Measurements from ENCODE around the gene LETM1. TPM values are rescaled to one million over a fixed set of nuclear protein-coding genes. Genes with fewer than 3 reads are reported as not detected.

The LETM1 gene
- total and polyA plus RNA-seq, 2 of the 8 experiments (the other 6 are each of a cell fraction or from before 2014, with no cell fraction given): 19.8 to 50.1 TPM

DNA sequence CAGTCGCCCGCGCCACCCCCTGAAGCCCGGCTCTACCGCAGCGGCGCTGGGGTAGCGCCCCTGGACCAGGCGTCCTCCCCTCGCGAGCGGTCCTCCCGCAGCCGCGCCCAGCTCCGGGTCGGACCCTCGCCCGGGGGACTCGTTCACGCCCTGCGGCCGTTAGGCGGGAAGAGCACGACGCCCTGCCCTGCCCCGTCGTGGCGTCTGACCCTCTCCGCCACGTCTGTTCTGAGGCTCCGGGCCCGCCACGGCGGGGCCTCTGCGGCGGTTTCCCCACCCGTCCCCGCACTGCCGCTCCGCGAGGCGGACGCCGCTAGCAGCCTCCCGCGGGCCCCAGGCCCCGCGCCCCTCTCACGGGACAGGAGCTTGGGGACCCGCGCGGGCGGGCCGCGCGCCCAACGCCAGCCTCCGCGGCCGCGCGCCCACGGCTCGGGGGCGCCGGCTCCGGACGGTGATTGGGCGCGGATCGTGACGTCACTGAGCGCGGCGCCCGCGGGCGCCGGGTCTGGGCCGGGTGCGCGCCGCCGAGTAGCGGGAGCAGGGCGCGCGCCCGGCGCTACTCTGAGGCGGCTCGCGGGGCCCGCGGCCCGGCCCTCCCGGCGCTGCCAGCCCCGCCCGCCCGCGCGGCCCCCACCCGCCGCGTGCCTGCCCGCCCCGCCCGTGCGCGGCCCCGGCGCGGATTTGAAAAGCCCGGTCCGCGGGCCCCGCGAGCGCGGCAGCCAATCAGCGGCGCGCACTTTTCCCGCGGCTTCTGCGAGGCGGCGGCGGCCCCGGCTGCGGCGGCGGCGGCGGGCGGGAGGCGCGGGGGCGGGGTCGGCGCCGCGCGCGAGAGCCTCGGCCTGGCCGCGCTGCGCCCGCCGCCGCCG, 14.9 kb upstream of the LETM1 start, which contains the start of gene NSD2:
TSS of gene NSD2 (plus strand) at position 816 of the 866 bp plus-strand sequence. CDS start 29,262 bp downstream, outside the sequence.
- H2BK15ac ChIP-seq (ENCODE audit: low read length): 0 out of 2 replicates have a peak within 1 kb of the TSS, but pooled peaks have one; percentile 31
- H4K5ac ChIP-seq (ENCODE audit: insufficient read length, low read depth, low read length): peak within 1 kb of the TSS; percentile 73
- H2AFZ ChIP-seq (ENCODE audit: low read length): no peak within 1 kb of the TSS
- H3K4ac ChIP-seq (replicated peaks; ENCODE audit: insufficient read length, low read depth, low read length): no peak within 1 kb of the TSS
- H3K9ac ChIP-seq (replicated peaks in 1 of 4; ENCODE audit: extremely low read depth in 1 of 4, low read depth in 3 of 4, low read length in 3 of 4): peak within 1 kb of the TSS; percentile 35 to 91 (median 82)
- peaks cover 10% of the 10 kb centered on the region; the same call in 1 of the 2 replicates for H3K79me1 ChIP-seq (ENCODE audit: low read depth, low read length)
- no peak within 1 kb of the TSS for H4K91ac ChIP-seq (replicated peaks; ENCODE audit: insufficient read length, low read length)
- H3K27me3 ChIP-seq (replicated peaks in 1 of 4; ENCODE audit: control insufficient read depth in 3 of 4, extremely low read depth in 1 of 4, insufficient read depth in 3 of 4, low read length in 3 of 4): peaks cover 15 to 34% (median 33%) of the 10 kb centered on the region in 4 experiments
- no peak within 1 kb of the TSS for H2BK12ac ChIP-seq (ENCODE audit: low read depth, low read length)
- POLR2A ChIA-PET (ENCODE audit: partially characterized antibody): interaction anchor here (1.0 to 1.7 kb wide), 3 partner anchors 12 to 15 kb away, joined by 5 to 6 read pairs (median 5); partner anchors contain the start of gene LETM1
- H2AK5ac ChIP-seq (ENCODE audit: low read depth, low read length): no peak within 1 kb of the TSS
- peaks cover 8% of the 10 kb centered on the region for H3K23me2 ChIP-seq (ENCODE audit: low read depth, low read length)
- peak within 1 kb of the TSS; percentile 76; the same call in 1 of the 2 replicates for H3K27ac ChIP-seq (ENCODE audit: low read depth, low read length)
- H4K20me1 ChIP-seq (replicated peaks in 1 of 2; ENCODE audit: control insufficient read depth in 1 of 2, insufficient read depth in 2 of 2, low read length in 2 of 2): peaks cover 12 to 17% of the 10 kb centered on the region in 2 experiments
- H3K9me3 ChIP-seq (ENCODE audit: insufficient read depth in 2 of 2, low read depth in 1 of 2, low read length in 1 of 2): no peaks in the 10 kb centered on the region
- H3K18ac ChIP-seq (ENCODE audit: extremely low read depth, low read length): peak within 1 kb of the TSS; percentile 87
- H3K23ac ChIP-seq (ENCODE audit: insufficient read length): no peak within 1 kb of the TSS
- no peak within 1 kb of the TSS for H3K14ac ChIP-seq (ENCODE audit: insufficient read length)
- CTCF ChIA-PET (ENCODE audit: partially characterized antibody): interaction anchor here (1.0 to 1.9 kb wide), 3 partner anchors 29 to 35 kb away, joined by 3 to 6 read pairs (median 3); no protein-coding TSS in a partner anchor
- no peaks in the 10 kb centered on the region for H3K36me3 ChIP-seq (ENCODE audit: control insufficient read depth in 2 of 4, insufficient read depth in 4 of 4, low read length in 3 of 4)
- peak within 1 kb of the TSS; percentile 80 for H3K56ac ChIP-seq (replicated peaks; ENCODE audit: insufficient read length, low read depth, low read length)
- peak within 1 kb of the TSS; percentile 63 to 100 (median 78) for H3K4me3 ChIP-seq (ENCODE audit: extremely low read depth in 1 of 4, insufficient read depth in 2 of 4, low read depth in 3 of 4, low read length in 4 of 4)
- peak within 1 kb of the TSS; percentile 79 for H3K4me2 ChIP-seq (ENCODE audit: insufficient read depth in 1 of 2, low read depth in 2 of 2, low read length in 2 of 2)
- H2BK5ac ChIP-seq (ENCODE audit: low read depth, low read length): no peak within 1 kb of the TSS; the same call in 1 of the 2 replicates
- DNase-seq (ENCODE audit: low read depth in 1 of 2, low spot score in 2 of 2) (peak in 1 of 2 experiments; percentile 93), FAIRE-seq (no peak)
- H2BK120ac ChIP-seq (replicated peaks; ENCODE audit: low read depth, low read length): no peak within 1 kb of the TSS
- H2BK20ac ChIP-seq (ENCODE audit: low read length): no peak within 1 kb of the TSS
- peaks cover 12 to 37% of the 10 kb centered on the region in 2 experiments for H3K79me2 ChIP-seq (ENCODE audit: control insufficient read depth in 1 of 2, insufficient read depth in 2 of 2, low read length in 2 of 2)
- WGBS, 2 experiments (ENCODE audit: extremely low coverage in 1 of 2, insufficient coverage in 1 of 2, insufficient read length in 1 of 2, insufficient replicate concordance in 2 of 2, low coverage in 1 of 2, low lambda C conversion rate in 2 of 2, missing lambda C conversion rate in 1 of 2): 9% methylated on average over 7 of the region's 155 CpGs; no CpG with 5 or more reads in 1 of the 2 experiments
- H4K8ac ChIP-seq (ENCODE audit: extremely low read depth, insufficient read depth, low read length): peak within 1 kb of the TSS; percentile 95
- H3K4me1 ChIP-seq (replicated peaks in 1 of 4; ENCODE audit: control insufficient read depth in 3 of 4, insufficient read depth in 4 of 4, low read length in 3 of 4): peaks cover 0 to 9% (median 5%) of the 10 kb centered on the region in 4 experiments; a peak in 6 of 7 replicates
- TF ChIP-seq KDM4A (IDR thresholded peaks at IDR 0.05; ENCODE audit: low read depth, low read length, severe bottlenecking): peak; percentile 99
- TF ChIP-seq, protein P1, sequence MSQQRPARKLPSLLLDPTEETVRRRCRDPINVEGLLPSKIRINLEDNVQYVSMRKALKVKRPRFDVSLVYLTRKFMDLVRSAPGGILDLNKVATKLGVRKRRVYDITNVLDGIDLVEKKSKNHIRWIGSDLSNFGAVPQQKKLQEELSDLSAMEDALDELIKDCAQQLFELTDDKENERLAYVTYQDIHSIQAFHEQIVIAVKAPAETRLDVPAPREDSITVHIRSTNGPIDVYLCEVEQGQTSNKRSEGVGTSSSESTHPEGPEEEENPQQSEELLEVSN (IDR thresholded peaks at IDR 0.05): peak; percentile 99
- peak; percentile 57; the same call in 1 of the 2 replicates for TF ChIP-seq RBBP5 (IDR thresholded peaks at IDR 0.05; ENCODE audit: borderline replicate concordance, low read depth, low read length)
- peak; percentile 55; the same call in 1 of the 2 replicates for TF ChIP-seq POLR2AphosphoS5 (IDR thresholded peaks at IDR 0.05; ENCODE audit: low read depth, low read length)
- TF ChIP-seq CREB1 (IDR thresholded peaks at IDR 0.05): peak; percentile 55
- peak; percentile 30; the same call in 1 of the 2 replicates for TF ChIP-seq CHD2 (IDR thresholded peaks at IDR 0.05; ENCODE audit: low read length)
- peak; percentile 61; the same call in 1 of the 2 replicates for TF ChIP-seq BACH1 (IDR thresholded peaks at IDR 0.05; ENCODE audit: low read length)
- TF ChIP-seq POLR2A (IDR thresholded peaks at IDR 0.05; ENCODE audit: control extremely low read depth in 1 of 2, low read depth in 2 of 2, low read length in 2 of 2): peak in 1 of 2 experiments; percentile 75; a peak in 2 of 3 replicates
- TF ChIP-seq ASH2L (IDR thresholded peaks at IDR 0.05; ENCODE audit: low read length): peak; percentile 81
- TF ChIP-seq TEAD4 (IDR thresholded peaks at IDR 0.05; ENCODE audit: low read depth, low read length): no peak
- 0 out of 4 replicates have a peak, but pooled peaks have one; percentile 5 to 8 for TF ChIP-seq SIN3A (conservative IDR thresholded peaks at IDR 0.05 in 1 of 2, IDR thresholded peaks at IDR 0.05 in 1 of 2; ENCODE audit: low read depth in 1 of 2, low read length in 2 of 2)
